Activated T-cell treated with anti-CD3 and anti-CD28 coated beads for 4 hours (primary cell): Measurements from ENCODE around the gene SAC3D1.

Experiments
- DNase-seq: peaks from one replicate; pipeline ENCODE4 v3.0.0-alpha.2; 2020

SAC3D1 gene

DNA sequence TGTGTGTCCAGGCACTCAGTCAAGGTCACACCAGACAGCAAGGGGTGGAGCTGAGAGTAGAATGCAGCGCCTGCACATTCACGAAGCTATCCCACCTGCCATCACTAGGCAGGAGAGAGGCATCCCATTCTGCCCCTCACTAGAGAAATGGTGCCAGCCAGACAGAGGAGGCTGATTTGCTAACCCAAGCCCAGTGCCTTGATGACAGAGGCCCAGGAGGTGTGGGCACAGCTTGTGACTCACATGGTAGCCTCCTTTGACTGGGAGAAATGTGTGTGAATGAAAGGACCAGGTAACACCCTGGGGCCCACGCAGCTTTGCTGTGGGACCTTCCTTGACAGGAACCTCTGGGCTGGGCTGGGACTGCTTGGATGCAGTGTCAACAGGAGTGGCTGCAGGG, 22.5 kb downstream of the SAC3D1 start:
- no peak for DNase-seq

DNA sequence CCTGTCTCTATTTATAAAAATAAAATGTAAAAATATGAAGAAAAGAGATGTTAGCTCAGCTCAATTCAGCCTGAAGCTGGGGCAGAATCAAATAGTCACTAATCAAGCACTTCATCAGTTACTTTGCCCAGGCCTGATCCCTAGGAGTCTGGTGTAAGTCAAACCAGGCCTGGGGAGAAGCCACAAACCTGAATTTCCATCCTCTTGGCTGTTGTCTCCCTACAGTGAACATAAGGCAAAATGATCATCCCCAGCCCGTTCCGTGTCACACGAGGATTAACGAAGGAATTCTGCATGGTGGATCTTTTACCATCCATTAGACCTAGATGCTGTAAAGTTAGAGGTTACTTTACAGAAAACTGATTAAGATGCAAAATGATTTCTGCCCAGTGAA, 23.8 kb downstream of the SAC3D1 start:
- no peak for DNase-seq

DNA sequence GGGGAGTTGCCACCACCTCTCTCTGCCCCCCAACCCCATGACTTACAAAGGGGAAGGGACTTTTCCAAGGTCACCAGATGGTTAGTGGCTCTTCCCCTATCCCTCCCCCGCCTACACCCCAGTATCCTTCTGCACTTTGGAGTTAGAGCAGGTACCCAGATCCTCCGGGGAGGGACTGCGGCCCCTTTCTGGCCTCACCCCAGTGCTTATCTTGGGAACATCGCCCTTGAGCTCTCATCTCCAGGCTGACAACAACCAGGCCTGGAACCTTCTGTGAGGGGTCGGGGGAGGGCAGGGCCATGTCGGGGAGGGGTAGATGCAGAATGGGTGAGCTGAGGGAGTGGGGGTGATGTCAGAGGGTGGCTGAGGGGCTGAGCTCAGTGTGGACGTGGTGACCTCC, 24.8 kb downstream of the SAC3D1 start:
- no peak for DNase-seq

DNA sequence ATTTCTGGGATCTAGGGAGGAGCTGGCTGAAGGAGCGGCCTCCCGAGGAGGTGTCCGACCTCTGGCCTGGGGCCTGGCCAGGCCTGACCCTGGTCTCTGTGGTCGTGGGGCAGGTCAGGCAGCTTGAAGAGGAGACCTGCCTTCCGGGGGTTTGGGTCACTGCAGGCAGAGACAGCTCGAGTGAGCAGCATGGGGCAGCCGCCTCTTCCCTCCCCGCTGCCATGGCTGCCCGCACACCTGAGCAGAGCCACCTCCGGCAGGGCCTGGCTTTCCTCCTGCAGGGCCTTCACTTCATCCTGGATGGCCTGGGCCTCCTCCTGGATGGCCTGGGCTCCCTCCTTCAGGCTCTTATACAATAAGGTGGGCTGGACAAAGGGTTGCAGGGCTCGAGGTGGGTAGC, 25.3 kb downstream of the SAC3D1 start:
- DNase-seq: no peak

DNA sequence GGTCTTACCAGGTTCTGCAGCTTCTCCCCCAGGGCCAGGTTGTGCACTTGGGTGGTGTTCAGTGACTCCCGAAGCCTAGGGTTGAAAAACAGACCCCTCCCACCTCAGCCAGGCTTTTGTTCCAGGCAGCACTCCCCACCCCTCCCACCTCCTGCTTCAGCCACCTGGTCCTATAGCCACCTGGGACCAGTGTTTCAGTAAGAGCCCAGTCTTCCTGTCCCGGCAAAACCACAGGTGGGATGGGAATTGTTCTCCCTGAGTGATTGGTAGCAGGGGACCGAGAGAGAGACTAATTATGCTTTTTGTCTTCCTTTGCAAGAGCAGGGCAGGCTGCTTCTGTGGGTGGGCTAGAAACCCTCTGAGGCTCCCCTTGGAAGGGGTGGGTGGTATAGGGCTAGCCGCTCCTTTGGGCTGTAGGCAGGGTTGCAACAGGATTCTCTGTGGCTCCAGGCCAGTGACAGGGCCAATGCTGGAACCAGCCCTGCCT, 25.8 kb downstream of the SAC3D1 start:
- DNase-seq: no peak

DNA sequence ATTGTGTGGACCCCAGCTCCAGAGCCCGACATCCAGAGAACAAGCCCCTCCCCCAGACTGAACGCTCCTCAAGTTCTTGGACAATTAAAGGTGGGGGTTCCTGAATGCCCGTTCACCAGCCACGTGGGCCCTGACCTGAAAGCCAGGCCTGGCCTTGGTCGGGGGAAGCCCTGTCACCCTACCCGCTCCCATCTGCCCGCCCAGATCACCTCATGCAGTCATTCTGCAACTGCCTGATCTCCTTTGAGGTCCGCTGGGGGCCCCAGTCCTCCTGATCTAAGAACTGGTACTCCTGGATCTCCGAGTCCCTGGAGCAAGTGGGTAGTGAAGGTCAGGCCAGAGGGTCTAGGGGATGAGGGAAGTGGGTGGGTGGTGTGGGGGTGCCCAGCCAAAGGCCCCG, 26.4 kb downstream of the SAC3D1 start:
- no peak for DNase-seq

DNA sequence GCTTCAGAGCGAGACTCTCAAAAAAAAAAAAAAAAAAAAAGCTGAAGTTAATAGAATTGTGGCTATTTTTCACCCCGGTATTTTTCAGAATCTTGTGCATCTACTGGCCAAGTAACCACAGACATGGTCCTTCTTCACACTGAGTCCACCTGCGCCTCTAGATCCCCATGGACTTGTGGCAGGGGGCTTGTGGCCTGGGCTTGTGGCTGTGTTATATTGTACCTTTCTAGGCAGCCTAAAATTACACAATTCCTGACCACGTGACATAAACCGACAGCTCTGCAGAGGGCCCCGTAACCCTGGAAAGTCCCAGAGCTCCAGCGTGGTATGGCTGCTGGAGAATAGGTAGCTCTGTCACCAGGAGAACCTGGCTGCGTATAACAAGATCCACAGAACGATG, 28.2 kb downstream of the SAC3D1 start:
- DNase-seq: no peak

DNA sequence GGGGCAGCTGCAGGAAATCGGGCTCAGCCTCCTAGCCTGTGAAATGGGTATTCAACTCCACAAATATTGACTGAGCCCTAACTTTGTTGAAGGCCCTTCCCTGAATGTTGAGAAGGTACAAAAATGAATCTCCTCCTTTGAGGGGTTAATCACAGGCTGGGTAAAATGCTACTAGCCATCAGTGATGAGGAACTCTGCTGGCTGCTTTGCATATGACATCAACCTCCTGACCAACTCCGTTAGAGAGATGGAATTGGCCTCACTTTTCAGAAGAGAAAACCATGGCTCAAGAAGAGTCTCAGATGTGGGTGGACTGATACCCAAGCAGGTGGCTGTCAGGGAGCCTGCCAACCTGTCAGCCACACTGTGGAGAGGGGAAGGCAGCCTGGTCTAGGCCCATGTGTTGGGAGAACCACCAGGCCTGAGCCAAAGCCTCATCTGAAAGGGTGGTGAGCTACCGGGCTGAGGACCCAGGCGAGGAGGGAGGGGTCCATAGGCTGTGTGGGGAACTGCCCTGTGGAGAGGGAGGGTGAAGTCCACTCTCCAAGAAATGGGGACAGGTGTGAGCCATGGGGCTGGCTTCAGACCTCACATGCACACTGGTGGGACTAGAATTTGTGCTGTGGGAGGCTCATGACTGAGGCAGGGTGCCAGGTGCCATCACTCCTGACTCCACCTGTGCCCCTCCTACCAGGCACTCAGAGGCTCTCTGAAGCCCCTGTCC, 31.1 kb downstream of the SAC3D1 start:
- DNase-seq: no peak

DNA sequence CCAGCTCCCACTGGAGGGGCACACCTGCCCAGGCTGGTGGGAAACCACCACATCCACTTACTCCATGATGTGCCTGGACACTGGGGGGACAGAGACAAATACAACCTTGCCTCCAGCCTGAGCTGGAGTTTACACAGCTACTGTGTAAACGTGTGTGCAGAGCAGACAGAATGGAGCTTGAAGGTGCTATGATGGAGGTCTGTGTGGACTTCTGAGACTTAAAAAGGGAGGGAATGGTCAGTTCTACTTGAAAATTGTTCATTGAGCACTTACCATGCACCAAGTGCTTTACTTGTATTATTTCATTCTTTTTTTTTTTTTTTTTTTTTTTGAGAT, 31.6 kb downstream of the SAC3D1 start:
- no peak for DNase-seq

DNA sequence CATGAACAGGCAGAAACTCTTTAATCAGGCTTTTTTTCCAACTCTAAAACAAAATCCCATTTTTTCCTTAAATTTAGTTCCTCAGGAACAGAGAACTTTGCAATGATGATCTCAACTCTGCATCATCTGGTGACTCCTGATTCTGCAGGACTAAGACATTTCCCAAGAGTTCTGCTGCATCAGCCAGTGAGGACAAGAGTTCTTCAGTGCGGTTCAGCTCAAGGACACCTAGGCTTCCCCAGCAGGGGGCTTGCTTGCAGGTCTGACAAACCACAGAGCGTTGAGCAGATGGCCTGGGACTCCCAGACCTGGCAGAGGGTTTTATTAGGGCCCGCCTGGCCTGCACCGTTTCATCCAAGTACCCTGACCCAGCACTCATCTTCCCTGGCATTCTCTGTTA, 36.4 kb downstream of the SAC3D1 start:
- no peak for DNase-seq

DNA sequence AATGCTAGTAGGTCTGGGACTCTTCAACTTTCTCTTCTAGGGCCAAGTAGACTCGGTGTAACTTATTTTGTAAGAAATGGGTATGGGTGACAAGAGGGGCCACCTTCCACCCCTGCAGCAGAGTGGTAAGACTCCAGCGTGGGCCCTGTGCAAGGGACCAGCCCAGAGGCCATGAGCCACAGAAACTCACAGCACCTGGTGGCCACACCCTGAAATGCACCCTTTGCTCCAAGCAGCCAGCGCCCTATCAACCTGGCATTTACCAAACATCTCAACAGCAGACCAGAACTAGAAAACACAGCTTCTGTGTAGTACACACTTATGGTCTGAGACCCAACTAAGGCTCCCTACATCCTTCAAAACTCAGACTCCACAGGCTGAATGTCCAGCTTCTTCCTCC, 37.1 kb downstream of the SAC3D1 start:
- peak; percentile 68 for DNase-seq

DNA sequence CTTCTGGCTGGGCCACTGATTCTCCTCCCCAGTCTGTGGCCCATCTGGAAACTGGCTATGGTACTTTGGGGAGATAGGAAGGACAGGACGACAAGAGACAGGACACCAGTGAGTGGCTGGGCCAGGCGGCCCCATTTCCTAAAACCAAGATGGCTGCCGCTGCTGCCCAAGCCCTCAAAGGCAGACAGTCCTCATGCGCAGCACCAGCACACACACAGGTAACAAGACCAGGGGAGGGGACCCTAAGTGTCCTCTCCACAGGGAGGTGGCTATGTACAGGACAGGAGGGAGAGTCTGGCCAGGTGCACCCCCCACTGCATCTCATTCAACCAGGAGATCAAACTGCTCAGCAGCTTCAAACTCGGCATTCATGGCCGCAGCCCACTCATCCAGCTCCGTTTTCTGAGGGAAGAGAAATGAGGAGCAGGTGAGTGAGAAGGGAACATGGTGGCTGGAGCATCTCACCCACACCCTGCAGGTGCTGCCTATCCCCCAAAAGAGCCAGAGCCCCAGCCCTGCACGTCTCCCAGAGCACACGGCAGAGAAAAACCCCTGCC, 37.9 kb downstream of the SAC3D1 start:
- no peak for DNase-seq

DNA sequence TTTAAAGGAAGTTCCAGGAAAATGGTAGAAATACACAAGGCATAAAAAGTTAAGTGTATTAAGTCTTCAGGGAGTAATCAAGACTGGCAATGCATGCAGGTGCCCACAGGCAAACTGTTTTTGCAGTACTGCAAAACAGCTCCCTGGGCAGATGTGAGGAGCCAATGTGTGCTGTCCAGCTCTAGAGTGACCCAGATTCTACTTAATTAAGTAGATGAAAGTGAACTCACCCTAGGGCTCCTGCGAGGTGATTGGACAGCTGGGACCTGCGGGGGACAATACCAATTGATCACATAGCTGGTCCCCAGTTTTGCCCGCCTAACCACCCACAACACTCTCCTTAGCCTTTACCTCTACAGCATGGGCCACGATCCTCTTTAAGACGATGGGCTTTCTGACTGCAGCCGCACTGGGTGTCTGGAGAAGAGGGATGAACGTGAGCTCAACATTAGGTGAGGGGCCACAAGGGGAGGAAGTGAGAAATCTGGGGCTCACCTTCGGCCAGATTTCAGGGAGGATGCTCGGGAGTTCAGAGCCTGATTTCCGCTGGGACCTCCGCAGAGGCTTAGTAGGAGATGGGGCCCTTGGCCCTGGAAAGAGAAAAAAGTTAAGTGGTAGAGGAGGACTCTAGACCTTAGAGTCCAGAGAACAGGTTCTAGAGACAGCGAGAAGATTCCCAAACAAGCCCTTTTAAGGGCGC, 42.3 kb downstream of the SAC3D1 start:
- DNase-seq: no peak

DNA sequence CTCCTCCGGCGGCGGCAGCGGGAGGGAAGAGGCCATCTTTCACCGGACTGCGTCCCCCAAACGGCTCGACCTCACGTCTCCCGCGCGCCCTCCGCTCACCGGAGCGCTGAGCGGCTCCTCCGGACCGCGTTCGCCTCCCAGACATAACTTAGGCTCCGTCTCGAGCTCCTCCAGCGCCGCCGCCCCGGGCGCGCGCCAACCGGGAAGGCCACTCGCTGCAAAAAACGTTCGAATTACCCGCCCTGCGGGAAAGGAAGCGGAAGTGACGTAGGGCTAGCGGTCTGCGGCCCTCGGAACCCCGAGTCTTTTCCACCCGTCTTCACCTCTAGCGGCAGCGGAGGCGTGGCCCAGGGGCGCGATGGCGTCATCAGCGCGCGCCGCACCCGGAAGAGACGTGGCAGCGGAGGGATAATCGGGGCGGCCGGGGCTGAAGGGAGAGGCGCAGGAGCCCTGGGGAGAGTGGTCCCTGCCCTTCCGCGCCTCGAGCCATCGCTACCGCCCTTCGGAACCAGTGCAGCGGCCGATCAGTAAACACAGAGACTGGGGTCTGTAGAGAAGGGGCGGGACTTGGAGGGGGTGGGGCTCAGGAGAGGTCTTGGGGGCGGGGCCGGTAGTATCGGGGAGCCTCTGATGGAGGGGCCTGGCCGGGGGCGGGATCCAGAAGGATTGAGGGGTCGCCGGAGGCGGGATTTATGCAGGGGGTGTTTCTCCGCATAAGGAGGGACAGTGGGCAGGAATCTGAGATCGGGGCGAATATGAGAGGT, 43.0 kb downstream of the SAC3D1 start, which contains the start of the genes CDCA5 and ZFPL1:
TSS of gene CDCA5 (minus strand) at position 207 of the 764 bp plus-strand sequence. CDS start at position 145, 62 bp downstream.
TSS of gene ZFPL1 (plus strand) at position 389 of the 764 bp plus-strand sequence. CDS start 477 bp downstream, outside the sequence.
- DNase-seq: peak; percentile 93

DNA sequence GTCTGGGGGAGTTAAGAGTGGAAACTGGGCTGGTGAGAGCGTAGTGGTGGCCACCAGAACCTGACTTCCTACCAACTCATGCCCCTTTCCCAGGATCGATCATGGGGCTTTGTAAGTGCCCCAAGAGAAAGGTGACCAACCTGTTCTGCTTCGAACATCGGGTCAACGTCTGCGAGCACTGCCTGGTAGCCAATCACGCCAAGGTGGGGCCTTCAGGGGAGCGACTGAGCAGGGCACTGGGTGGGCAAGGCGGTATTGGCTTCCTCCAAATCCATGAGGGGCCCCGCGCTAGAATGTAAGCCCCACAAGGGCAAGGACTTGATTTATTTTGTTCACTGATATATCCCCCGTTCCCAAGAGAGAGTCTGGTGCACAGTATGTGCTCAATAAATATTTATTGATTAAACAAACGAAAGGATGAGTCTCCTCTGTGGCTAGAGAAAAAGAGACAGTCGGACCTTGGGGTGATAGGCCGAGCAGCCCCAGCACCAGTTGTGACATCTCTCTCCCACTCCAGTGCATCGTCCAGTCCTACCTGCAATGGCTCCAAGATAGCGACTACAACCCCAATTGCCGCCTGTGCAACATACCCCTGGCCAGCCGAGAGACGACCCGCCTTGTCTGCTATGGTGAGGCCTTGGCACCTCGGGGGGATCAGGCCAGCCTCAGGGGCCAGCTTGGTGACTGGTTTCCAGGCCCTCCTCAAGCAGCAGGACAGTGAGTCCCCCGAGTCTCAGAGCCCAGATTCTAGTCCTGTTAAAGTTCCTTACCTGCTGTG, 43.8 kb downstream of the SAC3D1 start:
- DNase-seq: no peak

DNA sequence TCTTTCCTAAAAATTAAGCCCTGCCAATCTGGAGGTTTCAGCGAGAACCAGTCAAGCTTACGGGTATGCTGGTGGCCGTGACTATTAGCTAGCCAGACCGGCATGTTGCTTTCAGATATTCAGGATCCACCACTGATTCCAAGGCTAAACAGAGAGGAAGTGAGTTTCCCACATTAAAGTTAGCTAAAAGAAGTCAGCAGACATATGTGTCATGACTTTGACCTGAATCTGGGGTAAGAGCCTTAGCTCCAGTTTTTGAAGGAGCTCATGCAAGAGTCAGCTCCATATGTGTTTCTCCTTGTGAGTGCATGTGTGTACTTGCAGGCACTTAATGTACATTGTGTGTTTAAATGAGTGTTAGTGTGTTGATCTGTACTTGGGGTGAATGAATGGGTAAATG, 44.4 kb downstream of the SAC3D1 start:
- DNase-seq: no peak

DNA sequence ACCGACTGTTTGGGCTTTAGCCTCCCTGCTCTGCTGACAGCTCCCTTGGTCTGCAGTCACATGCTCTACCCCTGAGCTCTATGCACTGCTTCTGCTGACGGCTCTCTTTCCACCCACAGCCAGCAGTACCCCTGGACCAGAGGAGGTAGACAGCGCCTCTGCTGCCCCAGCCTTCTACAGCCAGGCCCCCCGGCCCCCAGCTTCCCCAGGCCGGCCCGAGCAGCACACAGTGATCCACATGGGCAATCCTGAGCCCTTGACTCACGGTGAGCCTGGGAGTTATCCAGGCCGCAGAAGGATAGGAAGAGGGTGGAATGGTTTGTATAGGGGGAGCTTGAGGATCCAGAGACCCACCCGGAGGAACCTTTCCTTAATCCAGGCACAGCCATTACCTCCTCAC, 45.8 kb downstream of the SAC3D1 start:
- no peak for DNase-seq

DNA sequence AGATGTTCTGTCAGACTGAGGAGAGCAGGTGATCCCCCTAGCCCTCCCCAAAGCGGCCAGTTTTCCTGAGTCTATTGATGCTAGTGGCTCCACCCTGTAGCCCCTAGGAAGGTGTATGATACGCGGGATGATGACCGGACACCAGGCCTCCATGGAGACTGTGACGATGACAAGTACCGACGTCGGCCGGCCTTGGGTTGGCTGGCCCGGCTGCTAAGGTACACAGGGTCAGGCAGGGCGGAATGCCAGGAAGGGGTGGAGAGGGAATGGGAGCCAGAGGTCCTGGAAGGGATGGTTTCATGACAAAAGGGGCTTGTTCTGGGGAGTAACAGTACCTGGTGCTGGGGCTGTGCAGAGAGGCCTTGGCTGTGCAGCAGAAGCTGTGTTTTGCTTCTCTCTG, 46.2 kb downstream of the SAC3D1 start:
- DNase-seq: no peak

DNA sequence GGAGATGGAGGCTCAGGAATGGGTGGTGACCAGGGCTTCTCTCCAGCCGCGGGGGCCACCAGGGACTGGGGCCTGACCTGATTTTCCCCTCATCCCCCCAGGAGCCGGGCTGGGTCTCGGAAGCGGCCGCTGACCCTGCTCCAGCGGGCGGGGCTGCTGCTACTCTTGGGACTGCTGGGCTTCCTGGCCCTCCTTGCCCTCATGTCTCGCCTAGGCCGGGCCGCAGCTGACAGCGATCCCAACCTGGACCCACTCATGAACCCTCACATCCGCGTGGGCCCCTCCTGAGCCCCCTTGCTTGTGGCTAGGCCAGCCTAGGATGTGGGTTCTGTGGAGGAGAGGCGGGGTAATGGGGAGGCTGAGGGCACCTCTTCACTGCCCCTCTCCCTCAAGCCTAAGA, 46.8 kb downstream of the SAC3D1 start:
- DNase-seq: no peak

DNA sequence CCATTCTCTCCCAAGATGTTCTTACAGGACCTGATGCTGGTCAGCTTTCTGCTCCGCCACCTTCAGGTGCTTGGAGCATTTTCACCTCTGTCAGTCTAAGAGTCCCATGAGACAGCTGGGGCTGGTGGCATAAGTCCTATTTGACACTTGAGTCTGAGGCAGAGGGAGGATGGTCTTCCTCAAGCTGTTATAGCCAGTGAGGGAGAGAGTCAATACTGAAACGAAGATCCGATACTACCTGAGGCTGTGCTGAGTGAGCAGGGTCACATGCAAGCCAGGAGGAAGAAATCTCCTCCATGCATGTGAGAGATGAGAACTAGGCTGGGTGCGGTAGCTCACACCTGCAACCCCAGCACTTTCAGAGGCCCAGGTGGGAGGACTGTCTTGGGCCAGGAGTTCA, 48.6 kb downstream of the SAC3D1 start:
- DNase-seq: no peak

DNA sequence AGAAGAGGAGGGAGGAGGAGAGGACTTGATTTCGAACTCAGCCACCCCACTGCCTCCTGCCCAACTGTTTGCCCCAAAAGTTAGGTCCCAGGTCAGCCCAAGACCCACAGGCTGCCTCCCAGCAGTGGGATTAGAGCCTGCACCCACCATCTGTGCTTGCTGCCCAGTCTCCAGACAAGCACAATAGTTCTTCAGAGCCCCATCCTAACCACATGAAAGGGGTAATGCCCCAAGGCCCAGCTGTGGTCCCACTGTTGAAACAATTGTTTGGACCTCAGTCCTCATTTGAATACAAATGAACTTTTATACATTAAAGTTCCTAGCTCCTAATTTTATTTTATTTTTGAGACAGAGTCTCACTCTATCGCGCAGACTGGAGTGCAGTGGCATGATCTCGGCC, 49.6 kb downstream of the SAC3D1 start:
- DNase-seq: no peak
